GM23248 (cell line): ENCODE data around the gene MGMT. TPM values are rescaled to one million over a fixed set of nuclear protein-coding genes. Genes with fewer than 3 reads are reported as not detected.

Source experiments
- DNase-seq: peaks from one replicate; pipeline ENCODE4 v3.0.0-alpha.2; 2015
- H2AFZ ChIP-seq: fragments of 200-600 bp; sonication (generic); 2 replicates; pipeline ENCODE4 v1.6.1; 2016; ENCODE audit warnings: antibody characterized with exemption
- H3F3A ChIP-seq: fragments of 200-600 bp; sonication (generic); 2 replicates; pipeline ENCODE4 v1.6.1; 2016; ENCODE audit warnings: mild to moderate bottlenecking, antibody characterized with exemption, mixed run types; ENCODE audit not compliant: insufficient read depth
- H3K27ac ChIP-seq: fragments of 200-600 bp; sonication (generic); 2 replicates; pipeline ENCODE4 v1.5.1; 2016; ENCODE audit warnings: mild to moderate bottlenecking
- H3K27me3 ChIP-seq: fragments of 200-600 bp; sonication (generic); replicated peaks from 2 replicates; pipeline ENCODE4 v1.6.1; 2016; ENCODE audit warnings: mild to moderate bottlenecking; ENCODE audit not compliant: insufficient read depth
- H3K36me3 ChIP-seq: fragments of 200-600 bp; sonication (generic); 2 replicates; pipeline ENCODE4 v1.6.1; 2016; ENCODE audit warnings: low read depth, mild to moderate bottlenecking
- H3K4me1 ChIP-seq: fragments of 200-600 bp; sonication (generic); 2 replicates; pipeline ENCODE4 v1.6.1; 2016; ENCODE audit warnings: mild to moderate bottlenecking; ENCODE audit not compliant: insufficient read depth
- H3K4me2 ChIP-seq: fragments of 200-600 bp; sonication (generic); one replicate; pipeline ENCODE4 v1.6.1; 2016; ENCODE audit warnings: mild to moderate bottlenecking; ENCODE audit not compliant: unreplicated experiment
- H3K4me3 ChIP-seq: fragments of 200-600 bp; sonication (generic); 2 replicates; pipeline ENCODE4 v1.5.1; 2016; ENCODE audit warnings: mild to moderate bottlenecking
- H3K79me2 ChIP-seq: fragments of 200-600 bp; sonication (generic); 2 replicates; pipeline ENCODE4 v1.6.1; 2016; ENCODE audit warnings: mild to moderate bottlenecking; ENCODE audit not compliant: insufficient read depth
- H3K9ac ChIP-seq: fragments of 200-600 bp; sonication (generic); 2 replicates; pipeline ENCODE4 v1.6.1; 2016; ENCODE audit warnings: mild to moderate bottlenecking
- H3K9me2 ChIP-seq: fragments of 200-600 bp; sonication (generic); 2 replicates; pipeline ENCODE4 v1.6.1; 2016; ENCODE audit warnings: mixed run types, mild to moderate bottlenecking, moderate library complexity; ENCODE audit not compliant: insufficient read depth
- H3K9me3 ChIP-seq: fragments of 200-600 bp; sonication (generic); one replicate; pipeline ENCODE4 v1.6.1; 2017; ENCODE audit warnings: low read depth
- H4K20me1 ChIP-seq: fragments of 200-600 bp; sonication (generic); 2 replicates; pipeline ENCODE4 v1.6.0; 2016; ENCODE audit not compliant: insufficient read depth
- EZH2 ChIP-seq: fragments of 200-600 bp; sonication (generic); IDR thresholded peaks from 2 replicates; pipeline ENCODE4 v1.6.1; 2018; ENCODE audit warnings: antibody characterized with exemption, mild to moderate bottlenecking; ENCODE audit not compliant: insufficient read depth, poor library complexity, severe bottlenecking
- EZH2phosphoT487 ChIP-seq: fragments of 200-600 bp; sonication (generic); IDR thresholded peaks from 2 replicates; pipeline ENCODE4 v1.6.1; 2018; ENCODE audit warnings: antibody characterized with exemption, moderate library complexity, mild to moderate bottlenecking, low read depth; ENCODE audit not compliant: insufficient read depth
- WGBS, 2 experiments: methylation state at CpG; one replicate each; pipeline ENCODE4 v1.1.6; 2015 to 2017; ENCODE audit warnings: low lambda C conversion rate in 2 of 2, low coverage in 1 of 2; ENCODE audit errors: missing lambda C conversion rate in 2 of 2; 5-methylcytosine and 5-hydroxymethylcytosine counted together
- in situ Hi-C: fragments of 300-500 bp; cut with MboI; formaldehyde crosslinking; loops from 2 replicates; pipeline ENCODE4 v1.15.0; 2020
- polyA plus RNA-seq: library from polyadenylated mRNA; unstranded; fragments of >200 nt; fragmentation: Nextera tagmentation; extraction: Ambion mirVana; gene quantifications from 2 replicates; pipeline ENCODE4 v1.2.1, GENCODE V29; 2016
- total RNA-seq: library from RNA; depleted of rRNA; stranded (reverse); fragments of >200 nt; shearing (Covaris generic); gene quantifications from 2 replicates; pipeline ENCODE4 v1.2.3, GENCODE V29; 2014

MGMT gene
- total and polyA plus RNA-seq, 2 experiments from 2014 or later, result 28.5 to 35.1 TPM

GRCh38 chr10:129725890-129726631 lies 259.0 kb downstream of the MGMT start:
- no peak overlapping the region for H3K9ac ChIP-seq

GRCh38 chr10:129727071-129727470 lies 260.0 kb downstream of the MGMT start:
- Histone ChIP-seq H3F3A (no peaks in the 10 kb centered on the region), H3K9me2 (no peaks in the 10 kb centered on the region), H3K9ac (no peak overlapping the region), H3K9me3 (no peaks in the 10 kb centered on the region), H3K79me2 (no peaks in the 10 kb centered on the region), H3K36me3 (no peaks in the 10 kb centered on the region), H3K4me1 (no peaks in the 10 kb centered on the region), H3K27ac (no peak overlapping the region), H3K4me2 (no peak overlapping the region), H2AFZ (no peak overlapping the region), H3K27me3 (no peaks in the 10 kb centered on the region), H3K4me3 (no peak overlapping the region), H4K20me1 (no peaks in the 10 kb centered on the region)
- 84 to 90% methylated on average over 6 of the region's 6 CpGs for WGBS, 2 experiments
- in situ Hi-C loops, result no loop called here
- DNase-seq, result no peak
- TF ChIP-seq EZH2 (no peak), EZH2phosphoT487 (no peak)

More at GRCh38 chr10:129725890-129726631, 259.0 kb downstream of the MGMT start:
- Histone ChIP-seq H3K4me2 (no peak overlapping the region), H3K27ac (no peak overlapping the region), H3K4me3 (no peak overlapping the region), H3K9me3 (no peaks in the 10 kb centered on the region), H3K79me2 (no peaks in the 10 kb centered on the region), H3K4me1 (no peaks in the 10 kb centered on the region), H2AFZ (no peak overlapping the region), H4K20me1 (no peaks in the 10 kb centered on the region), H3F3A (no peaks in the 10 kb centered on the region), H3K36me3 (no peaks in the 10 kb centered on the region), H3K27me3 (no peaks in the 10 kb centered on the region), H3K9me2 (no peaks in the 10 kb centered on the region)
- WGBS, 2 experiments, result 79 to 86% methylated on average over 10 of the region's 10 CpGs
- DNase-seq, result no peak
- in situ Hi-C loops, result no loop called here
- TF ChIP-seq EZH2phosphoT487 (no peak), EZH2 (no peak)

GRCh38 chr10:129727495-129727894 lies 260.5 kb downstream of the MGMT start:
- Histone ChIP-seq H3K4me2 (no peak overlapping the region), H3K9me2 (no peaks in the 10 kb centered on the region), H3K27me3 (no peaks in the 10 kb centered on the region), H3K4me1 (no peaks in the 10 kb centered on the region), H3K4me3 (no peak overlapping the region), H4K20me1 (no peaks in the 10 kb centered on the region), H3K79me2 (no peaks in the 10 kb centered on the region), H2AFZ (no peak overlapping the region), H3K36me3 (no peaks in the 10 kb centered on the region), H3K27ac (no peak overlapping the region), H3K9me3 (no peaks in the 10 kb centered on the region), H3K9ac (no peak overlapping the region), H3F3A (no peaks in the 10 kb centered on the region)
- WGBS, 2 experiments, result 58 to 69% methylated on average over 4 of the region's 4 CpGs
- no peak for DNase-seq
- no peak for TF ChIP-seq EZH2phosphoT487
- TF ChIP-seq EZH2, result no peak
- in situ Hi-C loops, result no loop called here

- in situ Hi-C loops, result no loop called here
- no peaks in the 10 kb centered on the region for H3K4me1 ChIP-seq
- TF ChIP-seq EZH2 (no peak), EZH2phosphoT487 (no peak)
- WGBS, 2 experiments, result 84 to 88% methylated on average over 13 of the region's 13 CpGs
- no peak overlapping the region for H2AFZ ChIP-seq
- no peak overlapping the region for H3K4me3 ChIP-seq
- H3K79me2 ChIP-seq, result no peaks in the 10 kb centered on the region
- H3K9me2 ChIP-seq, result no peaks in the 10 kb centered on the region
- H3K4me2 ChIP-seq, result no peak overlapping the region
- no peaks in the 10 kb centered on the region for H3F3A ChIP-seq
- no peaks in the 10 kb centered on the region for H3K36me3 ChIP-seq
- H3K27ac ChIP-seq, result no peak overlapping the region
- H3K9me3 ChIP-seq, result no peaks in the 10 kb centered on the region
- H4K20me1 ChIP-seq, result no peaks in the 10 kb centered on the region
- H3K9ac ChIP-seq, result no peak overlapping the region
- DNase-seq, result no peak
- no peaks in the 10 kb centered on the region for H3K27me3 ChIP-seq
Observed at GRCh38 chr10:129728246-129728820, 261.3 kb downstream of the MGMT start.
